Measurements from ENCODE around the gene PPP2R5C.

The PPP2R5C gene

GRCh38 chr14:101770183-101770582 lies 8.7 kb downstream of the PPP2R5C start:
- DNase-seq (ENCODE audit: low read depth, low spot score) = no peak
- Histone ChIP-seq H3K9me3 (ENCODE audit: low read depth, low read length) (no peaks in the 10 kb centered on the region), H3K27ac (no peak overlapping the region)

GRCh38 chr14:101772770-101773169 lies 11.3 kb downstream of the PPP2R5C start:
- no peak overlapping the region for H3K27ac ChIP-seq
- DNase-seq (ENCODE audit: low read depth, low spot score) = no peak

More at GRCh38 chr14:101770183-101770582, 8.7 kb downstream of the PPP2R5C start:
- Histone ChIP-seq H3K4me3 (no peak overlapping the region), H3K9ac (ENCODE audit: insufficient read length) (no peak overlapping the region), H3K36me3 (ENCODE audit: insufficient read depth, low read length) (no peaks in the 10 kb centered on the region)
- no peak for TF ChIP-seq FOXP2 (optimal IDR thresholded peaks at IDR 0.05; ENCODE audit: control extremely low read depth, extremely low read length, insufficient read depth)
- TF ChIP-seq EZH2 (IDR thresholded peaks at IDR 0.05) = no peak
- no peak for TF ChIP-seq POLR2AphosphoS5 (IDR thresholded peaks at IDR 0.05; ENCODE audit: borderline replicate concordance, low read depth, low read length)

GRCh38 chr14:101773378-101773777 lies 11.9 kb downstream of the PPP2R5C start:
- H3K9me3 ChIP-seq (ENCODE audit: low read depth, low read length) = no peaks in the 10 kb centered on the region
- no peak overlapping the region for H3K4me3 ChIP-seq
- H3K9ac ChIP-seq (ENCODE audit: insufficient read length) = no peak overlapping the region
- DNase-seq (ENCODE audit: low read depth, low spot score) = no peak
- no peak overlapping the region for H3K27ac ChIP-seq
- no peak for TF ChIP-seq FOXP2 (optimal IDR thresholded peaks at IDR 0.05; ENCODE audit: control extremely low read depth, extremely low read length, insufficient read depth)
- TF ChIP-seq EZH2 (IDR thresholded peaks at IDR 0.05) = no peak
- TF ChIP-seq POLR2AphosphoS5 (IDR thresholded peaks at IDR 0.05; ENCODE audit: borderline replicate concordance, low read depth, low read length) = no peak
- H3K36me3 ChIP-seq (ENCODE audit: insufficient read depth, low read length) = no peaks in the 10 kb centered on the region

More at GRCh38 chr14:101772770-101773169, 11.3 kb downstream of the PPP2R5C start:
- no peak overlapping the region for H3K4me3 ChIP-seq
- no peaks in the 10 kb centered on the region for H3K36me3 ChIP-seq (ENCODE audit: insufficient read depth, low read length)
- TF ChIP-seq EZH2 (IDR thresholded peaks at IDR 0.05) (no peak), FOXP2 (optimal IDR thresholded peaks at IDR 0.05; ENCODE audit: control extremely low read depth, extremely low read length, insufficient read depth) (no peak), POLR2AphosphoS5 (IDR thresholded peaks at IDR 0.05; ENCODE audit: borderline replicate concordance, low read depth, low read length) (no peak)
- H3K9ac ChIP-seq (ENCODE audit: insufficient read length) = no peak overlapping the region
- H3K9me3 ChIP-seq (ENCODE audit: low read depth, low read length) = no peaks in the 10 kb centered on the region

GRCh38 chr14:101774006-101774795 lies 12.7 kb downstream of the PPP2R5C start:
- no peaks in the 10 kb centered on the region for H3K36me3 ChIP-seq (ENCODE audit: insufficient read depth, low read length)
- DNase-seq (ENCODE audit: low read depth, low spot score) = no peak
- H3K9ac ChIP-seq (ENCODE audit: insufficient read length) = no peak overlapping the region
- no peak overlapping the region for H3K4me3 ChIP-seq
- no peaks in the 10 kb centered on the region for H3K9me3 ChIP-seq (ENCODE audit: low read depth, low read length)
- TF ChIP-seq EZH2 (IDR thresholded peaks at IDR 0.05) (no peak), POLR2AphosphoS5 (IDR thresholded peaks at IDR 0.05; ENCODE audit: borderline replicate concordance, low read depth, low read length) (no peak), FOXP2 (optimal IDR thresholded peaks at IDR 0.05; ENCODE audit: control extremely low read depth, extremely low read length, insufficient read depth) (no peak)
- no peak overlapping the region for H3K27ac ChIP-seq

GRCh38 chr14:101774814-101775213 lies 13.3 kb downstream of the PPP2R5C start:
- Histone ChIP-seq H3K27ac (no peak overlapping the region), H3K9ac (ENCODE audit: insufficient read length) (no peak overlapping the region), H3K9me3 (ENCODE audit: low read depth, low read length) (no peaks in the 10 kb centered on the region), H3K4me3 (no peak overlapping the region), H3K36me3 (ENCODE audit: insufficient read depth, low read length) (no peaks in the 10 kb centered on the region)
- no peak for DNase-seq (ENCODE audit: low read depth, low spot score)
- TF ChIP-seq POLR2AphosphoS5 (IDR thresholded peaks at IDR 0.05; ENCODE audit: borderline replicate concordance, low read depth, low read length) (no peak), EZH2 (IDR thresholded peaks at IDR 0.05) (no peak), FOXP2 (optimal IDR thresholded peaks at IDR 0.05; ENCODE audit: control extremely low read depth, extremely low read length, insufficient read depth) (no peak)

GRCh38 chr14:101775826-101776225 lies 14.3 kb downstream of the PPP2R5C start:
- H3K9ac ChIP-seq (ENCODE audit: insufficient read length) = no peak overlapping the region
- TF ChIP-seq FOXP2 (optimal IDR thresholded peaks at IDR 0.05; ENCODE audit: control extremely low read depth, extremely low read length, insufficient read depth) (no peak), EZH2 (IDR thresholded peaks at IDR 0.05) (no peak), POLR2AphosphoS5 (IDR thresholded peaks at IDR 0.05; ENCODE audit: borderline replicate concordance, low read depth, low read length) (no peak)
- H3K36me3 ChIP-seq (ENCODE audit: insufficient read depth, low read length) = no peaks in the 10 kb centered on the region
- no peak for DNase-seq (ENCODE audit: low read depth, low spot score)
- H3K27ac ChIP-seq = no peak overlapping the region
- H3K9me3 ChIP-seq (ENCODE audit: low read depth, low read length) = no peaks in the 10 kb centered on the region
- no peak overlapping the region for H3K4me3 ChIP-seq

GRCh38 chr14:101776344-101776743 lies 14.8 kb downstream of the PPP2R5C start:
- no peak overlapping the region for H3K9ac ChIP-seq (ENCODE audit: insufficient read length)
- no peak for DNase-seq (ENCODE audit: low read depth, low spot score)

GRCh38 chr14:101780390-101780789 lies 18.9 kb downstream of the PPP2R5C start:
- no peak for DNase-seq (ENCODE audit: low read depth, low spot score)
- no peaks in the 10 kb centered on the region for H3K36me3 ChIP-seq (ENCODE audit: insufficient read depth, low read length)
- H3K9ac ChIP-seq (ENCODE audit: insufficient read length) = no peak overlapping the region
- H3K27ac ChIP-seq = no peak overlapping the region
- TF ChIP-seq POLR2AphosphoS5 (IDR thresholded peaks at IDR 0.05; ENCODE audit: borderline replicate concordance, low read depth, low read length) (no peak), FOXP2 (optimal IDR thresholded peaks at IDR 0.05; ENCODE audit: control extremely low read depth, extremely low read length, insufficient read depth) (no peak), EZH2 (IDR thresholded peaks at IDR 0.05) (no peak)
- no peaks in the 10 kb centered on the region for H3K9me3 ChIP-seq (ENCODE audit: low read depth, low read length)
- H3K4me3 ChIP-seq = no peak overlapping the region

More at GRCh38 chr14:101776344-101776743, 14.8 kb downstream of the PPP2R5C start:
- Histone ChIP-seq H3K36me3 (ENCODE audit: insufficient read depth, low read length) (no peaks in the 10 kb centered on the region), H3K9me3 (ENCODE audit: low read depth, low read length) (no peaks in the 10 kb centered on the region), H3K27ac (no peak overlapping the region), H3K4me3 (no peak overlapping the region)
- TF ChIP-seq EZH2 (IDR thresholded peaks at IDR 0.05) (no peak), FOXP2 (optimal IDR thresholded peaks at IDR 0.05; ENCODE audit: control extremely low read depth, extremely low read length, insufficient read depth) (no peak), POLR2AphosphoS5 (IDR thresholded peaks at IDR 0.05; ENCODE audit: borderline replicate concordance, low read depth, low read length) (no peak)

Measured in SK-N-MC (cell line).